NCI-H345 treated with DMSO at 0.1 percent for 48 hours (cell line): ENCODE data around the gene UBE2G1.
A peak's percentile ranks its signal among the peaks of the same experiment; 100 is the strongest.
"Not testable (repeated sequence)": the region's sequence is repeated elsewhere in the genome, so short reads cannot be mapped to it uniquely, and the experiment has no call there.

Experiments used
- DNase-seq: peaks from one replicate; lab custom pipeline; 2025; ENCODE audit not compliant: unreplicated experiment; lab: John Stamatoyannopoulos, UW

The UBE2G1 gene

GRCh38 chr17:4307179-4307930 lies 59.1 kb downstream of the UBE2G1 start:
- no peak for DNase-seq

GRCh38 chr17:4305224-4305623 lies 61.3 kb downstream of the UBE2G1 start:
- DNase-seq: no peak

- peak; percentile 3 for DNase-seq
Observed at GRCh38 chr17:4304417-4305027, 62.0 kb downstream of the UBE2G1 start.

GRCh38 chr17:4301066-4301465 lies 65.4 kb downstream of the UBE2G1 start:
- DNase-seq: no peak

GRCh38 chr17:4297351-4297750 lies 69.1 kb downstream of the UBE2G1 start:
- DNase-seq: no peak

GRCh38 chr17:4295686-4296085 lies 70.8 kb downstream of the UBE2G1 start:
- DNase-seq: no peak

GRCh38 chr17:4293572-4293971 lies 72.9 kb downstream of the UBE2G1 start:
- DNase-seq: no peak

GRCh38 chr17:4287710-4288109 lies 78.8 kb downstream of the UBE2G1 start:
- no peak for DNase-seq

- DNase-seq: no peak
Observed at GRCh38 chr17:4276514-4276913, 90.0 kb downstream of the UBE2G1 start.

- no peak for DNase-seq
Observed at GRCh38 chr17:4272972-4273368, 93.5 kb downstream of the UBE2G1 start.

- DNase-seq: no peak
Observed at GRCh38 chr17:4272213-4272971, 94.1 kb downstream of the UBE2G1 start.

- DNase-seq: no peak
Observed at GRCh38 chr17:4270736-4271135, 95.7 kb downstream of the UBE2G1 start.

GRCh38 chr17:4269915-4270314 lies 96.6 kb downstream of the UBE2G1 start:
- DNase-seq: no peak

- no peak for DNase-seq
Observed at GRCh38 chr17:4267402-4267801, 99.1 kb downstream of the UBE2G1 start.

- DNase-seq: no peak
Observed at GRCh38 chr17:4266550-4266949, 99.9 kb downstream of the UBE2G1 start.

- DNase-seq: peak; percentile 79
Observed at GRCh38 chr17:4263282-4264215, 102.9 kb downstream of the UBE2G1 start, which contains the start of gene ANKFY1. ANKFY1 (minus strand) TSS chr17:4263979; CDS start chr17:4263941, 38 bp downstream.

GRCh38 chr17:4262703-4263102 lies 103.8 kb downstream of the UBE2G1 start:
- DNase-seq: no peak

GRCh38 chr17:4261452-4261851 lies 105.0 kb downstream of the UBE2G1 start:
- no peak for DNase-seq

GRCh38 chr17:4258867-4259266 lies 107.6 kb downstream of the UBE2G1 start:
- no peak for DNase-seq

GRCh38 chr17:4256952-4257351 lies 109.5 kb downstream of the UBE2G1 start:
- DNase-seq: no peak

- not testable (repeated sequence) for DNase-seq
Observed at GRCh38 chr17:4255271-4255670, 111.2 kb downstream of the UBE2G1 start.
